NCI-H2081 treated with DMSO at 0.1 percent for 48 hours (cell line): ENCODE results near the gene RIN3.
"Not testable (repeated sequence)": the region's sequence is repeated elsewhere in the genome, so short reads cannot be mapped to it uniquely, and the experiment has no call there.

Experiments used
- DNase-seq: peaks from one replicate; lab custom pipeline; 2025; lab: John Stamatoyannopoulos, UW

Gene RIN3

GRCh38 chr14:92692822-92693226 lies 179.2 kb downstream of the RIN3 start:
- peak; percentile 84 for DNase-seq

GRCh38 chr14:92693998-92694795 lies 180.6 kb downstream of the RIN3 start:
- no peak for DNase-seq

GRCh38 chr14:92694807-92695206 lies 181.2 kb downstream of the RIN3 start:
- no peak for DNase-seq

- DNase-seq = no peak
Measured at GRCh38 chr14:92695562-92695961, 182.0 kb downstream of the RIN3 start.

- no peak for DNase-seq
Measured at GRCh38 chr14:92696366-92696765, 182.8 kb downstream of the RIN3 start.

GRCh38 chr14:92698393-92698792 lies 184.8 kb downstream of the RIN3 start:
- DNase-seq = no peak

GRCh38 chr14:92701826-92702225 lies 188.2 kb downstream of the RIN3 start:
- DNase-seq = no peak

- DNase-seq = no peak
Measured at GRCh38 chr14:92702441-92702918, 188.9 kb downstream of the RIN3 start.

GRCh38 chr14:92703516-92703915 lies 189.9 kb downstream of the RIN3 start:
- no peak for DNase-seq

GRCh38 chr14:92704036-92704804 lies 190.6 kb downstream of the RIN3 start:
- no peak for DNase-seq

- no peak for DNase-seq
Measured at GRCh38 chr14:92704821-92705220, 191.2 kb downstream of the RIN3 start.

- DNase-seq = no peak
Measured at GRCh38 chr14:92706386-92706785, 192.8 kb downstream of the RIN3 start.

- no peak for DNase-seq
Measured at GRCh38 chr14:92709340-92710000, 195.9 kb downstream of the RIN3 start.

- no peak for DNase-seq
Measured at GRCh38 chr14:92710001-92710341, 196.4 kb downstream of the RIN3 start.

- no peak for DNase-seq
Measured at GRCh38 chr14:92711976-92712653, 198.5 kb downstream of the RIN3 start.

GRCh38 chr14:92712654-92713051 lies 199.1 kb downstream of the RIN3 start:
- no peak for DNase-seq

GRCh38 chr14:92714739-92715307 lies 201.2 kb downstream of the RIN3 start:
- not testable (repeated sequence) for DNase-seq

- DNase-seq = no peak
Measured at GRCh38 chr14:92716131-92716530, 202.6 kb downstream of the RIN3 start.

- DNase-seq = no peak
Measured at GRCh38 chr14:92717571-92718042, 204.0 kb downstream of the RIN3 start.

- no peak for DNase-seq
Measured at GRCh38 chr14:92718664-92719063, 205.1 kb downstream of the RIN3 start.

- no peak for DNase-seq
Measured at GRCh38 chr14:92719421-92719820, 205.8 kb downstream of the RIN3 start.

GRCh38 chr14:92719890-92720323 lies 206.3 kb downstream of the RIN3 start:
- no peak for DNase-seq
